GM03348 (cell line): ENCODE data around the gene CRYBG2.

Source experiments
- DNase-seq: peaks from one replicate; pipeline ENCODE4 v3.0.0; 2012; ENCODE audit warnings: low spot score

Gene CRYBG2

DNA sequence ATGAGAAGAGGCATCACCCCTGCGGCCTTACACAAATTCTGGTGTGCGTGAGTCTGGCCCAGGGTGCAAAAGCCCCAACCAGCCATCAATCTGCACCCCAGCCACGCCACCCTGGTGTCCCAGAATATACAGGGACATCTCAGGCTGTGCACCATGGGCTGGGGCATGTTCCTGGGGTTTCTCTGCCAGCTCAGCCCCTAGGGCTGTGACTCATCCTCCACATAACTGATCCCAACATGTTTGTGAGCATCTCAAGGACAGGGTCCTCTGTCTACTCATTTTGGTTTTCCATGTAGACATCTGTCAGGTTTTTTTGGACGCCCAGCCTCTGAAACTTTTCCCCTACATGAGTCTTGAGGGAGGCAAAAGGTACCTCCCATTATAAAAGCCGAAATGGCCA lies 18.1 kb upstream of the CRYBG2 start:
- peak; percentile 30 for DNase-seq

DNA sequence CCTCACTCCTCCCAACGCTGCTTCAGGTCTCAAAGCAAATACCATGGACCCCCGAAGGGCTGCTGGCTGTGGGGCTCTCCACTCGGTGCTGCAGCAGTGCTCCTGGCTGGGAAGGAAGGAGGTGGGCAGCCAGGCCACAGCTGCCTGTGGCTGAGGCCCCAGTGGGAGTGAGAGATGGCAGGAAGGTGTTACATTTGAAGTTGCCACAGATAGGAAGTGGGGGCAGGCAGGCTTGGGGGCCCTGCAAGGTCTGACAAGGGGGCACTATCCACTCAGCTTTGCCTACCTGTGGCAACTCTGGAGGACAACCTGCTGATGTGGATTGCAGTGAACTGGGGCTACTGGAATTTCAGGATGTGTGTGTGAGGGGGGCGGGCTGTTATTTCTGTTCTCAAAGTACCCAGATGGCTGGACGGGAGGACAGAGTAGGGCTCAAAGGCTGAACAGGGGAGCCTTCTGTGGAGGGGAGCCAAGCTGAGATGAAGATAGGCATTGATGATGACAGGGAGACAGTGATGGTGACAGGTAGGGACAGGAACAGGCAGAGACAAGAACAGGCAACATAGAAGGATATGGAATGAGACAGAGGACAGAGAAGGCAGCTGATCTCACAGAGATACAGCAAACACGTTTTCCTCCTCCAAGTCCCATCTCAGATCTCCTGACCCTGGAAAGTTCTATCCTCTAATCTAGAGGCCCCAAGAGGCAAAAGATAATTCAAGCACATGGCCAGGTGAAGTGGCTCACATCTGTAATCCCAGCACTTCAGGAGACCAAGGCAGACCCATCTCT lies 16.9 kb upstream of the CRYBG2 start:
- DNase-seq, result no peak

DNA sequence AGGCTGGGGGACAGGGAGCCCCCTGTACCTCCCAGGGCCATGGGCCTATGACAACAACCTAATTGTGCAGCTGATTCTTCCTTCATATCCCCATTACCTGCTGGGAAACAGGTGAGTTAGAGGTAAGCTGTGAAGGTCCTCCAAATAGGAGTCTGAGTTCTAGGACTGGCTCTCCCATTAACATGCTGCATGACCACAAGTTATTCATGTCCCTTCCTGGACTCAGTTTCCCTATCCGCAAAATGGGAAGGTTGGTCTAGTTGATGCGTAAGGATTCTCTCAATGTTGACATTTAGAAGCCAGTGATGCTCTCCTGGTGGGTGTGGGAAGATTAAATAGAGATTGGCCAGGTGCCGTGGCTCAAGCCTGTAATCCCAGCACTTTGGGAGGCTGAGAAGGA lies 14.6 kb upstream of the CRYBG2 start:
- DNase-seq, result no peak

DNA sequence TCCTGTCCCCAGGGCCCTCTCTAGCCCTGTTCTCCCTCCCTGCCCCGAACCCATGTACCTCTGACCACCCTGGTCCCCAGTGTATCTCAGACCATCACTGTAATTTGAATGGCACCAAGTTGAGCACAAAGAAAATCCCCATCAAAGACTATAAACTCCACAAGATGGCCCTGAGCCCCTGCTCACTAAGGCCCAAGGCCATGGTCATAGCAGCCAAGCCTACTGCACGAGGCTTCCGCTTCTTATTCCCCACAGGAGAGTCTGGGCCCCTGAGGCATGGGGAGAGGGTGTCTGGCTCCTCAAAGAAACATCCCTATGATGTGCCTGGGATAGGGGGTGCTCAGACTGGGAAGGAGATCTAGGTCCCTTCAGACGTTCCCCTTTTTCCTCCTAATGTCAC lies 14.1 kb upstream of the CRYBG2 start:
- no peak for DNase-seq

DNA sequence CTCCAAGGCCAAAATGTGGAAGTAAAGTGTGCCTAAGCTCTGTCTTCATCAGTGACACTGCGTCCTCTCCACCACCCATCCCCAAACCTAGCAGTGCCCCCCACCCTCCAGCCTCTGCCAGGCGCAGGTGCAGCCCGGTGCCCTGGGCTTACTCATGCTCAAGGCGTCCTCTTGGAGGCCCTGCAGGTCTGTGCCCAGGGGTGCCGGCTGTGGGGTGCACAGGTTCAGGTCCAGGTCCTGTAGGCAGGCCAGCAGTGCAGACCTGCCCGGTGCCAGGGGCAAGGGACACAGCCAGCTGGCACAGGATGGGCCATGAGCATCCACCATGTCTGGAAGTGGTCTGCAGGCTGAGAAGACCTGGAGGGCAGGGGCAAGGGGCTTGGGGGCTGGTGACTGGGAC lies 13.5 kb upstream of the CRYBG2 start:
- DNase-seq, result no peak

DNA sequence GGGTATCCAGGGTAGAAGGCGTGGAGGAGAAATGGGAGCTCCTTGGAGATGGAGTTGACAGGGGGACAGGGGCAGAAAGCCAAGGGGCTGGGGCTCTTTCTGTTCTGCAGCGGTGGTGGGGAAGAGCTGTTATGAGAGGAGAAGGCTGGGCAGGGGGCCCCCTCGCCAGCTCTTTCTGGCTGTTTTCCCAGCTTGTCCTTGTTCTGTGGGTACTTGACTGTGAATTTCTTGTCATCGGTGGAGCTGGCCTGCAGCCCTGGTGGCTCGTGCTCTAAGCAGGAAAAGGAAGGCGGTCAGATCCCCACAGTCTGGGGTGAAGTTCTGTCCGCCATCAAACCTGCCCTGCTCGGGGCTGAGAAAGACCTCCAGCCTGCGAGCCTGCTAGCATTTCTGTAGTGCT lies 11.0 kb upstream of the CRYBG2 start:
- DNase-seq, result no peak

DNA sequence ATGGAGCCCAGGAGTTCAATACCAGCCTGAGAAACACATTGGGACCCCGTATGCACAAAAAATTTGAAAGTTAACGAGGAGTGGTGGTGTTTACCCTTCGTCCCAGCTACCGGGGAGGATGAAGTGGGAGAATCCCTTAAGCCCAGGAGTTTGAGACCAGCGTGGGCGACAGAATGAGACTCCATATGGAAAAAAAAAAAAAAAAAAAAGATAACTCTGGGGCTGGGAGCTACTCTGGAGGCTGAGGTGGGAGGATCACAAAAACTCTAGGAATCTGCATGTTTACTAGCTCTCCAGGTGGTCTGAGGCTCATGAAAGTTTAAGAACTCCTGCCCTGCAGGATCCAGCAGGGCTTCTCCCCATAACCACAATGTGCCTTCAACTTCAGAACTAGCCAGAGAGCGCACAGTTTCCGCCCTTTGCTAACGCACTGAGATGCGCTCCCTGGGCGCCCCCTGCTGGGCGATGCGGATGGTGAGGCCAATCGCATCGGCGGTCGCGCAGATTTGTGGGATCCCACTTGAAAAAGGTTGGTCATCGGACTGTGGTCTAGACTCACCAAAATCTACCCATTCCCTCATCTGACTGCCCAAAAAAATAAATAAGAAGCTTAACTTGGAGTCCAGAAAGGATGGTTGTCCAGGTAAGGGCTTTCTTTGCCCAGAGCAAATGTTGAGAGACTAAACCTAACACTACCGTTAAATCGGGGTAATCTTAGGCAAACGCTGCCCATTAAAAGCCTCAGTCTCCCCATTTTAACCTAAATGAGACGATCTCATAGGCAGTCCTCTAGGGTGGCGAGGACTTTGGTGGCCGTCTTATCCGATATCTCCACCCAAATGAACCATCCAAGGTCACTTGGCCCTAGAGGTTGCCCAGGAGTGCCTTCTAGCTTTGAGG lies 9.9 kb upstream of the CRYBG2 start:
- DNase-seq, result peak; percentile 86

DNA sequence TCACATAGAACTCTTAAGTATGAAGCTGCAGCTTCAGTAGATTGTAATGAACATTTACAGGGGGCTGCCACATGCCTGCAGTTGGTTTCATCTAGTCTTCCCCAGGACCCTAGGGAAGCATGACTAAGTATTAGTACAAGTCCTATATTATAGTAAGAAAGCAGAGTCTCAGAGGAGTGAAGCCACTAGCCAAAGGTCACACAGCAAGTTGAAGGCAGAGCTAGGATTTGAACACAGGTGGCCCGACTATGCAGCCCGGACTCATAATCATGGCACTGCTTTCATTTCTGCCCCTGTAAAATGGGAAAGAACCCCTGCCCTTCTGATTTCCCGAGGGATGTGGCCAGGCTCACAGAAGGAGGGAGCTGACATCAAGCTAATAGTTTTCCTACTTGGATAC lies 8.4 kb upstream of the CRYBG2 start:
- no peak for DNase-seq

DNA sequence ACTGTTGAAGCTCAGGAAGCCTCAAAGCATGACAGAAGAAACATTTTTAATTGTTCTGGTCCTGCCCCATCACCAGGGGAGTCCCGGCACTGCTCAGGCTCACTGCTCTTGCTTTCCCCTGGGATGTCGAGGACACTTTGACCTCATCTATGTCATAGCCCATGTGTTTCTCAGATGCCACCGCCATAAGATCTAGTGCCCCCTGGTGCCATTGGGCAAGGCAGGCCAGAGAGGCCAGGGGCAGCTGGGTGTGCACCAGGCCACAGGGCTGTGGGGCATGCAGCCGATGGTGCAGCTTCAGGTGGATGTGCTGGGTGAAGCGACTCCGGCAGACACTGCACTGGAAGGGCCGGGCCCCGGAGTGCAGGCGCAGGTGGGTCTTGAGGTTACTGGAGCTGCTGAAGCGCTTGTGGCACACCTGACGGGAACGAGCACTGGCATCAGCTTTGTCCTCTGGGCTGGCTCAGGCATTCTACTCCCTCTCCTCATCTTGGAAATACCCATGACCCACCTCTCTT lies 7.7 kb upstream of the CRYBG2 start:
- no peak for DNase-seq

DNA sequence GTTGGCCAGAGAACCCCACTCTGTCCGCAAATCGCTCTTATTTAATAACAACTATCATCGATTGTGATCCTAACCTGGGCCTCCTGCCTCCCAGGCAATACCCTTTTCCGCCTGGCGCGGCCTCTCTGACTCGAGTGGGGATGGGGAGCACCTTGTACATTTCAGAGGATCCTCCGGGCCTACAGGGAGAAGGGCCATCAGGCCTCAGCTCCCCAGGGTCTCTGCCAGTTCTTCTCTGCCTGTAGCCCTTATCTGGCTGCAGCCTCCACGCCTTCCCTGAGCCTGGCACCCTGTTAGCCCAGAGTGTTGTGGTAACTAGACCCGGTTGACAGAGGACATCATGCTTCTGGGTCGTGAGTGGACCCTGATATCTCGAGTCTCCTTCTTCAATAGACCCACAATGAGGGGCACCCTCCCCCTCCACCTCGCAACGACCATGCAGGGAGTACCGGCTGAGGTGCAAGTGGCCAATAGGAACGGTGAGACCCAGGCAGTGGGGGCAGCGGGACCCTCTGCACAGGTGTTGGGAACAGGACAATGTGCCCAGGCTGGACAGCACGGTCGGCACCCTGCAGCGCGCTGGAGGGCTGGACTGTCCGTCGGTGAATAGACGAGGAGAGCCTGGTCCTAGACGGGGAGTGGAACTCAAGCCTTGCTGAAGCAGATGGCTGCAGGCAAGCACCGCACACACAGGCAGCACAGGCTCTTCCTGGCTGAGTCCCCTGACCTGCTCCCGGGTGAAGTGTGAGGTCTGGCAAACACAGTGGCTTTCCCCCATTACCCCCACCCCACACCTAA lies 7.1 kb upstream of the CRYBG2 start:
- no peak for DNase-seq

DNA sequence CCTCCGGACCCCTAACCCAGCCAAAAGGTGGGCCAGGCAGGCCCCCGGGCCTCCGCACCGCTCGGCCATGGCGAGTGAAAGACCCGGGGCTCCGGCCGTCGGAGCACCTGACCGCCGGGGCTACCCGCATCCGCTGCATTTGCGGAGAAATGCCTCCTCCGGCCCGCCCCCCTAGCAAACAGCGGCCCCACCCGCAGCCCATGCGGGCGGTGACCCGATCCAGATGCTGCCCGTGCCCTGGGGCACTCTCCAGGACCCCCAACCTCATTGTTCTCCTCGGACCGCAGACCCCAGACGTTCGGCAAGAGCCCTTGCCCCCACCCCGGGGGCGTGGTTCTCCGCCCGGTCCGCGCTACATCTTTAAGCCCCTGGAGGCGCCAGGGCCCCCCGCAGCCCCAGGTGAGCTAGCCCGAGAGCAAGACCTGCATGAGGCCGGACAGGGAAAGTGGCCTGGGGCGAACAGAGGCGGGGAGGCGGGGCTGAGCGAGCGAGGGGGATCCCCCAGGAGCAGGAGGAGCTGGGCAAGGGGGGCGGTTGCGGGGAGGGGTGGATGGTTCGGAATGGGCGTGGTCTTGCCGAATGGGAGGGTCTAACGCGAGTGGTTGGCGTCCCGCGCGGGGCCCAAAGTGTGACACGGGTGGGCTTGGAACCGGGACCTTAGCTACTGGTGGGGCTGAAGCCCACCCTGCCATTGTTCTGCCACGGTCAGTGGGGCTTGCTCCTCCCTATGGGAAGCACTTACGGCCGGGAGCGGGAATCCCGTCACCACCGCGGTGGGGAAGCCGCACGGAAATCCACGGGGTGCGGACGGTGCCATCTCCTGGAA lies 6.3 kb upstream of the CRYBG2 start:
- no peak for DNase-seq

DNA sequence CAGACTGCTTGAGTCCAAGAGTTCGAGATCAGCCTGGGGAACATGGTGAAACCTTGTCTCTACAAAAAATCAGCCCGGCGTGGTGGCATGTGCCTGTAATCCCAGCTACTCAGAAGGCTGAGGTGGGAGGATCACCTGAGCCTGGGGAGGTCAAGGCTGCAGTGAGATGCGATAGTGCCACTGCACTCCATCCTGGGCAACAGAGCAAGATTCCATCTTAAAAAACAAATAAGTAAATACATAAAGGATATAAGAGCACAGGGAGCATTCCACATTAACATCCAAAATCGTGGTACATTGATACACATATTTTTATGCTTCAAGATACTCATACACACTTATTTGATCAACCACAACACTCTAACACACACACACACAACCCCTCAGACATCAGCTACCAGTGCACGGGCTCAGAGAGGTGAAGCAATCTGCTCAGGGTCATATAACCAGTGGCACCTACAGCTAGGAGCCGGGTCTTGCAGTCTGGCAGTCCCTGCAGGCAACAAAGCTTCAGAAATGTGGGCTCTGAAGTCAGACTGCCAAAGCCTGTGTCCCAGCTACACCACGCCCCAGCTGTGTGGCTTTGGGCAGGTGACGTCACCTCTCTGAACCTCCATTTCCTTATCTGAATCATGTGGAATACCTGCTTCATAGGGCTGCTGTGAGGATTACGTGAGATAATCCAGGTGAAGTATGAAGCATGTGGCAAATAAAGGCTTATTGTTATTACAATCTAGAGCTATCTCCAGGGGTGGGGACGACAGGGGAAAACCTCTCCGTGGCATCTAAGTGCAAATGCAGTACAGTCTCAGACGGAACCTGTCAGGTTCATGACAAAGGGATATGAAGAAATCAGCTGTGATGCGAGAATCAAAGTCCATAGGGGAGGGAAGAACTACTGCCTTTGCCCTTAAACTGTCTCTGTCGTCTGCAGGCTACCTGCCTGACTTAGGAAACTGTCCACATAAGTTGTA lies 4.8 kb upstream of the CRYBG2 start:
- no peak for DNase-seq

DNA sequence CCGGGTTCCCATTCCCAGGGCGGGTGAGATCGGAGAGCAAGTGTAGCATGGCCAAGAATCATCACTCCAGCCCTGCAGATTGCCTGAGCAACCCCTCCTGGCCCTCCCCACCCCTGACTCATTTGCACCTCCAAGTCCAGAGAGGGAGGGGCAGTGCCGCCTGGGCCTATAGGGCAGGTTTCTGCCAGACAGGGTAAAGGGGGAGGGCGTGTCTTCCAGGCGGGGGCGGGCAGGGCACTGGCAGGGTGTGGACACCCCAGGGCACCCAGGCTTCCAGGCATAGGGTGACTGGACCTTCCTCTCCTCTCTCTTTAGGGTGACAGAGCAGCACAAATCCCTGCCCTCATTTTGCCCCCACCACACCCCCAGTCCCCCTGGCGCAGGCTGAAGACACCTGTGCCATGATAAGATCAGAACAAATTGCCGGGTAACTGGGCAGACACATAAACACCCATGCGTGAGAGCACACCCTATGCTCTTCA lies 3.2 kb upstream of the CRYBG2 start:
- DNase-seq, result no peak

DNA sequence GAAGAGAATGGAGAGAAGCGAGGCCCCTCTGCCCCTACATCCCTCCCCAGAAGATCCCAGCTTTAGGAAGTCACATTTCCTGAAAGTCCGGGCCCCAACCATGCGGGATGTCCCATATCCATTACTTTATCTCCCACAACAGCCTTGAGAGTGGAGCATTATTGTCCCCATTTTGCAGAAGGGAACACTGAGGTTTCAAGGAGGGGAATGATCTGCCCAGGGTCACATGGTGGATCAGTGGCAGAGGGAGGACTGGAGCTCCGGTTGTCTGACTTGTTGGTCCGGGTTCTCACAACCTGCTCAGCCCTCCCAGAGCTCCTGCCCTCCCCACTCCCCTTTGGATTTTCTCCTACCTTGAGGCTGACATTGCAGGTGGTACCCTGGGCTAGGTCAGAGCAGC lies 2.2 kb upstream of the CRYBG2 start:
- no peak for DNase-seq

DNA sequence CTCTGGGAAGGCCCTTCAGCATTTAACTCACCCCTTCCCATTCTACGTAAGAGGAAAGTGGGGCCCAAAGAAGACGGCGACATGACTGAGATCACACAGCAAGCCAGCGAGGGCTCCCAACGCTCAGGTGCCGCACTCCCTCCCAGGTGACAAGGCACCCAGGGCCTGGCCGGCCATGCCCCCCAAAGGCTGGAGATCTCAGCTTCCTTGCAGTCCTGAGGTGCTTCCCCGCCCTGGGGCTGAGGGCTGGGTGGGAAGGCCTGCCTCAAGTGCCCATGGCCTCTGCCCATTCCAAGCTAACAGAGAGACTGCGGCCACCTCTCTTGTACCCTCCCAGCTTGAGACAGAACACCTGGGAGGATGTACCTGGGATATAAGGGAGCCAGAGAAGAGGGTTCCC lies 1.0 kb upstream of the CRYBG2 start:
- DNase-seq, result no peak

DNA sequence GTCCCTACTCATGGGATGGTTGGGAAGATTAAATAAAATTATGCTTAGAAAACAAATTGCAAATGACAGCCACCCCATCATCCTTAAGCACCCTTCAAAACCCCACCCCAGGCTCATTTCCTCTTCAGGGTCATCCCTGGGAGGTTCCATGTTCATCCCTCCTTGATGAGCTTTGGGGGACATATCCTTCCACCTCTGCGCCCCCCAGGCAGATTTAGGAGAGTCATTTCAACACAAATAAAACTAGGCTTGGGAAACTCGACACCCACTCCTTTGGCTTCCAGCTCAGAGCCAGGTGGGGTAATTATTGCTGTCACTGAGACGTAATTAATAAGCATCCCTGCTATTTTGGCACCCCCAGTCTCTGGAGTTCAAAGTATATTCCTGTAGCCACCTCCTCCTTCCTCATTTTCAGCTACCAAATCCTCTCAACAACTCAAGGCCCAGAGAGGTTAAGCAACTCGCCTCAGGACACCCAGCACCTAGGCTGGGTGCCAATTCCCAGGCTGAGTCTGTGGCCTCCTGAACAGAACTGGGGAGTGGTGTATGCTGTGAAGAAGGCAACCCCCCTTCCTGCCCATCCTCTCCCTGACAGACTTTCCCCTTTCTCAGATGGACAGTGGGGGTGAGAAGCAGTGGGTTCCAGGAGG lies 595 bp downstream of the CRYBG2 start:
- DNase-seq, result no peak

DNA sequence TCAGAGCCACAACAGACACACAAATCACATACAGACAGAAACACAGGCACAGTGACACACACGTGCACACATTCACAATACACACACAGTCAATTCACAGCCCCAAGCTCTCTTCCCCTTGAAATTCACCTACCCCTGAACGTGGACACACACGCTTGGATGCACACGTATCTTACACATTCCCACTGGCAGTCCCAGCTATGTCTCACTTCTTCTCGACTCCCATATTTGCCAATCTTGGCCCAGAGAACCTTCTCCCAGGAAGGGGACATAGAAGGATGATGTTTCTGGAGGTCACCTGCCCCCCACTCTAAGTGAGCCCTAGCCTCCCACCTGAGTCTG lies 1.6 kb downstream of the CRYBG2 start:
- DNase-seq, result no peak

DNA sequence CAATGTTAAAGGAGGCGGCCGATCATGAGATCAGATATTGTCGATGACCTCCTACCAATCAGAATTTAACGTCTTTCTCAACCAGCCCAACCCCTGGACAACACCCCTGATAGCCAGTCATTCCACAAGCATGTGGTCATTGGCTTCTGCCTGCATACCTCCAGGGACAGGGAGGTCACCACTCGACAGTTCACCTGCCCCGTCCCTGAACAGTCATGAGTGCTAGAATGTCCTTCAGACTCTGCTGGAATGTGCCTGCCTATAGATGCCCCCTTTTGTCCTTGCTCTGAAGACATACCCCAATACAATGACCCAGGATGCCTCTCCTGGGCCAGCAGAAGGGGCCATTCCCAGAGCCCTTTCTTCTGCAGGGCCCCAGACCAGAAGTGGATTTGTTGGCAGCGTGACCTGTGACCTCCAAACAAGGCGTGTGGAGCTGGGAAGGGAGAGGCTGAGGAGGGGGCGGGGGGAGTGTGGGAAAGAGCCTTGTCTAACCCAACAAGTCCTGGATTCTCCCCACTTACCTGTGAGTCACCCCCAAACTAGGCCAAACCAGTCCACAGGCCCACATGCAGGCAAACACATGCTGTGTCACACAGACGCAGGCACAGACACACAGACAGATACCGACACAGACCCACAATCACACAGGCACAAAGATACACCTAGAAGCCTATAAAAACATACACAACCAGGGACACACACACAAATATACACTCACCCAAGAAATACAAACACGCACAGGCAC lies 2.2 kb downstream of the CRYBG2 start:
- DNase-seq, result no peak
